ENCODE results near the gene GALNT2.

DNA sequence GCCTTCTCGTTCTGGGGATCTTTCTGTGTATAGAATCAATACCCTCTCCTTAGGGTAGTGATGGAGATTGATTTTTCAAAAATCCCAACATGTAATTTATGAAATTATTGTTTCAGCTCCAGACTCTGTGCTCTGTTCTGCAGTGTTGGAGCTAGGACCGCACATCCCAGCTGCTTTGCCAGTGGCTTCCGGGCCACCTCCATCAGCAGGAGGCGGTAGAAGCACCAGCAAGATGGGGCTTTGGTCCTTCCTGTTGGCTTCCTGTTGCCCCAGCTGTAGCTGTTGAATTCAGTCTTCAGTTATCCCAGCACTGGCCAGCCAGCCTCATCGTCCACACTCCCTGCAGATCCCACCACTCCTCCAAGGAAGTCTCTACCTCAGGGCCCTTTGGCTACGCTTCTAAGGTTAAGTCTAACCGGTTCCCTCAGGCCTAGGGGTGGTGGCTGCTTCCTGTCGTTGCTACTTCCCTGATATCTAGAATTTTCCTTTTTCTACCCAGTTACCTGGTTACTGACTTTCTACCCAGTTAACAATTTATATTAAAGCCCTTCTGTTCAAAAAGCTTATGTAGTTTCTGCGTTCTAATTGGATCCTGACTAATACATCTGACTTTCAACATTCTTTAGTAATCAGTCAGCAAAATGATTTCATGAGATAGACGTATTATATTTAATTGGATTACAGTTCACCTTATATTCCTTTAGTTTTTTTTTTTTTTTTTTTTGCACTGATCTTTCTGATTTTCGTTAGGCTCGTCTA is 24.6 kb downstream of the GALNT2 start:
- TF ChIP-seq CTCF (IDR thresholded peaks at IDR 0.05 in 8 of 11, conservative IDR thresholded peaks at IDR 0.05 in 3 of 11) (no peak), POLR2A (IDR thresholded peaks at IDR 0.05) (no peak)

Measured in spleen (tissue), 7 donors.